AG09319 (cell line): Measurements from ENCODE around the gene TAL2.

Experiments used
- DNase-seq: peaks from one replicate; pipeline ENCODE4 v3.0.0-alpha.2; 2010; ENCODE audit warnings: low read depth; ENCODE audit errors: extremely low read depth
- CTCF ChIP-seq: IDR thresholded peaks from 2 replicates; pipeline ENCODE4 v1.5.1; 2011; ENCODE audit warnings: low read depth, mild to moderate bottlenecking, inconsistent platforms, low read length, moderate library complexity

Gene TAL2

GRCh38 chr9:105639936-105640335 is 22.3 kb upstream of the TAL2 start:
- no peak for TF ChIP-seq CTCF
- no peak for DNase-seq

DNA sequence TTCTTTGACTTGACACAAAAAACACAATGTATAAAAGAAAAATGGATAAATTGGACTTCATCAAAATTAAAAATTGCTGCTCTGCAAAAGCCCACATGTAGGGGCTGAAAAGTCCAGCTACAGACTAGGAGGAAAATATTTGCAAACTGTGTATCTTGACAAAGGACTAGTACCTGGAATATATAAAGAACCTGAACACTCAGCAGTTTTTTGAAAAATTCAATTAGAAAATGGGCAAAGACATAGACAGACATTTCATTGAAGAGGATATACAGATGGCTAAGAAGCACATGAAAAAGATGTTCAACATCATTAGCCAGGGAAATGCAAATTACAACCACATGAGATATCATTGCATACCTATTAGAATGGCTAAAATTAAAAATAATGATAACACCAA is 18.5 kb upstream of the TAL2 start:
- TF ChIP-seq CTCF, result no peak
- DNase-seq, result no peak

DNA sequence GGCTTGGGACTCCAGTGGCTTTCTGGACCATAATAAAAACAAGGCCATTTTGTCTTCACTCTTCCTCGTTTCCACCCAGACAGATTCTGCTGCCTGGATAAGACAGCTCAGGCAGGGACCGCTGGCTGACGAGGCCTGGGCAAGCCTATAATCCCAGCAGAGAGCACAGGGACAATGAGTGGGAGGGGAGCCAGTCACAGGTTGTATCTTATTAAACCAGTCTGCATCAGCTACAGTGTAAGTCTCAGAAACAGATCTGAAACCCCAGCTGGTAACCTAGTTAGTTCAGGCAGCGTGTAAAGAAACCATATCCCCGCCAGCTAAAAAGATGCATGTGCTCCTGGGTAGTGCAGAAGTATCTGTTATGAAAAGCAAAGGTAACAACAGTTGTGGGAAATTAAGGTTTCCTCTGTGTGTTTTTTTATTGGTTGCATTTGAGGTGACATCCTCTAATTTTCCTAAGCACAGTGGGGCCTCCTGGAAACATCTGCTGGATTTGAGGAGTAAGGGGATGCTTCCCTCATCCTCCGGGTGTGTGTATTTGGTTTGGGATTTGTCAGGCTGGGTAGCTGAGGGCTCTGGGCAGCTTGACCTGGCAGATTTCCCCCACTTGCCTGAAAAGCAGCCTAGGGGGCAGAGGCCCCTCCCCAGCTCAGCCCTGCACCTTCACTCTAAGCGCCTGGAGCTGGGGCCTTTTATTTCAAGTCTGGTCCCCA is 15.2 kb upstream of the TAL2 start:
- TF ChIP-seq CTCF, result no peak
- DNase-seq, result no peak

DNA sequence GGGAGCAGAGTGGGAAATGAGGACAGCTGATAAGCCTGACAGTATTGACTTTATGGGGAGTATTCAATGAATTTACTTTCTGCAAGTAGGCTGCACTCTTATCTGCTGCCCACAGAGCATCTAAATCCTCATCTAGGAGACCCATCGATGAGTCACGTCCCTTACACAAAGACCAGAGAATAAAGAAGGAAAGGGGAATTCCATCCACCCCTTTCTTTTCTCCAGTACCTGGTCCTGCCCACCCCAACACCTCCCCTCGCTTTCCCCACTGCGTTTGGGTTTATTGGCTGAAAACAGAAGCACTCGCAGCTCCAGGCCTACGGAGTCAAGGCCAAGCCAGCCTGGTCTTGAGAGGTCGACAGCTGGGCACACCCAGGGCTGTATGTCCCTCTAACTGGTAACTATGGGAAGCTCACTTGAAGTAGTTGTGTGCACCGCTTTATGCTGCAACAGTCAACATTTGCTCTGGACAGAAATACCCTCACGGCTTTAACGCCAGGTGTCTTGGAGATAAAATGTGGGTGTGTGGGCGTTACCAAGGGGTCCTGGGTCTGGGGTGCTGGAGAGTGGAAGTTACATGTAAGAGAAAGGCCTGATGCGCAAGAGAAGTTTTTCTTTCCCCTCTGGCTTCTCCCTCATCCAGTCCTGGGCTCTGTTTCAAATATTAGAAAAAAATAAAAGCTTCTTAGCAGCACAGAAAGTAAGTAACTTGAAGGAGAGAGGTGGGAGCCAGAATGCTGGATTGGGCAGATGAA is 14.5 kb upstream of the TAL2 start:
- no peak for TF ChIP-seq CTCF
- no peak for DNase-seq

GRCh38 chr9:105651806-105652205 is 10.5 kb upstream of the TAL2 start:
- no peak for TF ChIP-seq CTCF
- no peak for DNase-seq

DNA sequence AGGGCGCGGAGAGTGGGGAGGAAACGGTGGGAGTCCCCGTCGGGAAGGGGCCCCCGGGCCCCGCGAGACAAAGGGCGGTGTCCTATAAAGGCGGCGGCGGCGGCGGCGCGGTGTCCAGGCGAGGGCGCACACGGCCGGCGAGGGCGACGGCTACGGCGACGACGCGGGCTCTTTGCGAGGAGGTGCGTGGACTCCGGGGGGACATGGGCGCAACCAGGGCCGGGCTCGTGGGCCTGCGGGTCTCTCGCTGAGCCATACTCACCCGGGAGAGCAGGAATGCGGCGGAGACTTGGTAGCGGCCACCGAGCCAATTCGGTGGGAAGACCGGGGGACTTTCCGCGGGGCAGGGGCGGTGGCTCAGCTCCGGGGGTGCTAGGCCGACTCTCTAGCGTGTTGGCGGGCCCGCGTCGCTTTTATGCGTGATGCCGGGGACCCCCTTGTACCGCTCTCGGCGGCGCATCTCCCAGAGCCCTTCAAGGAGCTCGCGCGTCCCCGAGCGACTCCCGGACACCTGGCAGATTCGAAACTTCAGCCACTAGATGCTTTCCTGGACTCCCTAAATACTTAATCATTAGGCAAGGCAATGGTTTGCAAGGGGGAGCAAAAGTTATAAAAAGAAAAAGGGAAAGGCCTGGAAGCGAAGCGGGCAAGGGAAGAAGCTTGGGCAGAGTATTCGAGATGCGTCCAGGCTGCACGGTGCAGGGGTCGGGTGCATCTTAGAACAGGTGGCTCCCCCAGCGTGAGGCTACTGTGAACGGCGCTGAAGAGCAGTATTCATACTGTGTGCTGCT is 5.9 kb upstream of the TAL2 start:
- DNase-seq, result no peak

More for the DNA sequence above, 5.9 kb upstream of the TAL2 start:
- no peak for TF ChIP-seq CTCF
